Neural cell (in vitro differentiated cells): ENCODE results near the gene CHST8. TPM values are rescaled to one million over a fixed set of nuclear protein-coding genes. Genes with fewer than 3 reads are reported as not detected.

Experiments used
- H2AFZ ChIP-seq: fragments of 200-600, 300-800 bp; sonication (generic), shearing (Covaris generic); 2 replicates; pipeline ENCODE4 v1.6.0; 2014; ENCODE audit warnings: low read depth, mild to moderate bottlenecking, antibody characterized with exemption, low read length, moderate library complexity
- H3F3A ChIP-seq: fragments of 200-600 bp; shearing (Covaris generic); 2 replicates; pipeline ENCODE4 v1.6.1; 2016; ENCODE audit warnings: mild to moderate bottlenecking, moderate library complexity, mixed read lengths, antibody characterized with exemption, low read length; ENCODE audit not compliant: insufficient read depth, poor library complexity, severe bottlenecking
- H3K27ac ChIP-seq: fragments of 200-600, 300-800 bp; sonication (generic), shearing (Covaris generic); 2 replicates; pipeline ENCODE4 v1.5.1; 2014; ENCODE audit warnings: mild to moderate bottlenecking, low read length, moderate library complexity
- H3K27me3 ChIP-seq: fragments of 300-800, 200-600 bp; sonication (generic), shearing (Covaris generic); 2 replicates; pipeline ENCODE4 v1.6.0; 2014; ENCODE audit warnings: mild to moderate bottlenecking, low read depth, low read length, moderate library complexity; ENCODE audit not compliant: insufficient read depth
- H3K36me3 ChIP-seq: fragments of 300-800, 200-600 bp; sonication (generic), shearing (Covaris generic); 2 replicates; pipeline ENCODE4 v1.5.1; 2014; ENCODE audit warnings: mild to moderate bottlenecking, antibody characterized with exemption, low read length, moderate library complexity; ENCODE audit not compliant: insufficient read depth
- H3K4me2 ChIP-seq: fragments of 300-800, 200-600 bp; sonication (generic), shearing (Covaris generic); 2 replicates; pipeline ENCODE4 v1.6.0; 2014; ENCODE audit warnings: mild to moderate bottlenecking, low read length
- H3K4me3 ChIP-seq: fragments of 300-800, 200-600 bp; sonication (generic), shearing (Covaris generic); 2 replicates; pipeline ENCODE4 v1.5.1; 2014; ENCODE audit warnings: mild to moderate bottlenecking, low read length, moderate library complexity
- H3K79me2 ChIP-seq: fragments of 200-600 bp; shearing (Covaris generic); replicated peaks from 2 replicates; pipeline ENCODE4 v1.6.0; 2014; ENCODE audit warnings: mild to moderate bottlenecking, low read length, moderate library complexity; ENCODE audit not compliant: insufficient read depth
- H3K9ac ChIP-seq: fragments of 300-800, 200-600 bp; sonication (generic), shearing (Covaris generic); 2 replicates; pipeline ENCODE4 v1.6.1; 2016; ENCODE audit warnings: mild to moderate bottlenecking, low read length, mixed read lengths
- H3K9me2 ChIP-seq: fragments of 200-600 bp; shearing (Covaris generic); 2 replicates; pipeline ENCODE4 v1.6.1; 2016; ENCODE audit warnings: mild to moderate bottlenecking, low read length, mixed read lengths; ENCODE audit not compliant: insufficient read depth
- H3K9me3 ChIP-seq: fragments of 200-600, 300-800 bp; sonication (generic), shearing (Covaris generic); 2 replicates; pipeline ENCODE4 v1.6.1; 2016; ENCODE audit warnings: mild to moderate bottlenecking, mixed run types, low read length, moderate library complexity, mixed read lengths
- H4K20me1 ChIP-seq: fragments of 200-600 bp; shearing (Covaris generic); 2 replicates; pipeline ENCODE4 v1.6.1; 2016; ENCODE audit warnings: mild to moderate bottlenecking, mixed run types; ENCODE audit not compliant: insufficient read depth
- EP300 ChIP-seq: fragments of 450-650 bp; conservative IDR thresholded peaks from 2 replicates; pipeline ENCODE4 v1.6.1; 2014; ENCODE audit warnings: antibody characterized with exemption, mild to moderate bottlenecking, moderate library complexity; ENCODE audit not compliant: poor library complexity, severe bottlenecking
- EZH2 ChIP-seq: fragments of 200-600, 300-800 bp; shearing (Covaris generic), sonication (generic); IDR thresholded peaks from 2 replicates; pipeline ENCODE4 v1.6.1; 2014; ENCODE audit warnings: antibody characterized with exemption, low read length, borderline replicate concordance, mild to moderate bottlenecking; ENCODE audit not compliant: insufficient read depth, poor library complexity, severe bottlenecking
- MXI1 ChIP-seq: fragments of 450-650 bp; conservative IDR thresholded peaks from 2 replicates; pipeline ENCODE4 v1.6.1; 2014; ENCODE audit warnings: antibody characterized with exemption, mild to moderate bottlenecking; ENCODE audit not compliant: poor library complexity, severe bottlenecking
- POLR2AphosphoS5 ChIP-seq: IDR thresholded peaks from 2 replicates; pipeline ENCODE4 v1.6.1; 2012
- RAD21 ChIP-seq: fragments of 450-650 bp; conservative IDR thresholded peaks from 2 replicates; pipeline ENCODE4 v1.6.1; 2014; ENCODE audit warnings: antibody characterized with exemption, mild to moderate bottlenecking, moderate library complexity
- SMC3 ChIP-seq: fragments of 450-650 bp; conservative IDR thresholded peaks from 2 replicates; pipeline ENCODE4 v1.6.1; 2014; ENCODE audit warnings: antibody characterized with exemption, mild to moderate bottlenecking, moderate library complexity; ENCODE audit not compliant: poor library complexity
- TAF1 ChIP-seq: IDR thresholded peaks from 2 replicates; pipeline ENCODE4 v1.6.1; 2012; ENCODE audit warnings: low read depth
- polyA plus RNA-seq: library from polyadenylated mRNA; depleted of rRNA; stranded (reverse); fragments of >200 nt; gene quantifications from 2 replicates; pipeline ENCODE4 v1.2.3, GENCODE V29; 2014
- TF ChIP-seq, protein P1 (sequence below): IDR thresholded peaks from 2 replicates; pipeline ENCODE4 v1.6.1; 2012; ENCODE audit warnings: borderline replicate concordance
- TF ChIP-seq, protein P2 (sequence below): fragments of 450-650 bp; IDR thresholded peaks from 2 replicates; pipeline ENCODE4 v1.5.1; 2014; ENCODE audit warnings: antibody characterized with exemption, mild to moderate bottlenecking, moderate library complexity; ENCODE audit not compliant: poor library complexity, severe bottlenecking

Gene CHST8
- polyA plus RNA-seq, 1 donor from 2014 or later, result 7.1 TPM

DNA sequence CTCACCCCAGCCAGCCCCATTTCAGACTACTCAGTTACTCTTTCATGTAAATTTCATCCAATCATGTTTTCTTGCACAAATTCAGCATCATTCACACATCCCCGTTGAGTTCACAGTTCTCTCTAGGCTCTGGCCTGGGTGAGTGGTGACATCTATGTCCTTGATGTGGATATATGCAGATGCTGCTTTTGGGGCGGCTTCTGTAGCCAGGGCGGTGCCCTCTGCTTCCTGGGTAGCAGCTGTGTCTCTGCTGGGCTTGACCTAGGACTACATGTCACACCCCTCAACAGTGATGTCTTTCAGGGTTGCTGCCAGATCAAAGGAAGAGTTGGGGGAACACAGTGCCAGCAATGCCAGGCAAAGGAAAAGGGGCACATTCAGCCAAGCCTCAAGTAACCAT is 106.4 kb downstream of the CHST8 start:
- Histone ChIP-seq H3K9me2 (no peaks in the 10 kb centered on the region), H4K20me1 (no peaks in the 10 kb centered on the region), H3K9ac (no peak overlapping the region), H3K9me3 (peaks cover 3% of the 10 kb centered on the region), H3K27me3 (no peaks in the 10 kb centered on the region), H3K36me3 (no peaks in the 10 kb centered on the region), H3K79me2 (no peaks in the 10 kb centered on the region), H3K4me2 (no peak overlapping the region), H3F3A (no peaks in the 10 kb centered on the region), H3K27ac (no peak overlapping the region), H3K4me3 (no peak overlapping the region), H2AFZ (no peak overlapping the region)
- no peak for TF ChIP-seq EZH2

DNA sequence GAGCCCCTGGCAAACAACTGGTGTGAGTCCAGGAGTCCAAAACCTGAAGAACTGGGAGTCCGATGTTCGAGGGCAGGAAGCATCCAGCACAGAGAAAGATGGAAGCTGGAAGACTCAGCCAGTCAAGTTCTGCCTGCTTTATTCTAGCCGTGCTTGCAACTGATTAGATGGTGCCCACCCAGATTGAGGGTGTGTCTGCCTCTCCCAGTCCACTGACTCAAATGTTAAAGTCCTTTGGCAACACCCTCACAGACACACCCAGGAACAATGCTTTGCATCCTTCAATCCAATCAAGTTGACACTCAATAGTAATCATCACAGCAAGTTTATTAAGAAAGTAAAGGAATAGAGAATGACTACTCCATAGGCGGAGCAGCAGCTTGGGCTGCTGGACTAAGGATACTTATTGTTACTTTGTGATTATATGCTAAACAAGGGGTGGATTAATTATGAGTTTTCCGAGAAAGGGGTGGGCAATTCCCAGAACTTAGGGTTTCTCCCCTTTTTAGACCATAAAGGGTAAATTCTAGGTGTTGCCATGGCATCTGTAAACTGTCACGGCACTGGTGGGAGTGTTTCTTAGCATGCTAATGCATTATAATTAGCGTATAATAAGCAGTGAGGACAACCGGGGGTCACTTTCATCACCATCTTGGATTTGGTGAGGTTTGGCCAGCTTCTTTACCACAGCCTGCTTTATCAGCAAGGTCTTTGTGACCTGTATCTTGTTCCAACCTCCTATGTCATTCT is 109.3 kb downstream of the CHST8 start:
- Histone ChIP-seq H2AFZ (no peak overlapping the region), H4K20me1 (no peaks in the 10 kb centered on the region), H3K4me3 (no peak overlapping the region), H3K36me3 (no peaks in the 10 kb centered on the region), H3K79me2 (no peaks in the 10 kb centered on the region), H3K27ac (peak overlapping the region; percentile 60), H3F3A (no peaks in the 10 kb centered on the region), H3K9me2 (no peaks in the 10 kb centered on the region), H3K9ac (no peak overlapping the region), H3K4me2 (no peak overlapping the region), H3K27me3 (no peaks in the 10 kb centered on the region), H3K9me3 (peaks cover 3% of the 10 kb centered on the region)
- TF ChIP-seq MXI1 (no peak), POLR2AphosphoS5 (no peak), EZH2 (no peak), RAD21 (no peak), EP300 (no peak), TAF1 (no peak), SMC3 (no peak)
- TF ChIP-seq, protein P1, sequence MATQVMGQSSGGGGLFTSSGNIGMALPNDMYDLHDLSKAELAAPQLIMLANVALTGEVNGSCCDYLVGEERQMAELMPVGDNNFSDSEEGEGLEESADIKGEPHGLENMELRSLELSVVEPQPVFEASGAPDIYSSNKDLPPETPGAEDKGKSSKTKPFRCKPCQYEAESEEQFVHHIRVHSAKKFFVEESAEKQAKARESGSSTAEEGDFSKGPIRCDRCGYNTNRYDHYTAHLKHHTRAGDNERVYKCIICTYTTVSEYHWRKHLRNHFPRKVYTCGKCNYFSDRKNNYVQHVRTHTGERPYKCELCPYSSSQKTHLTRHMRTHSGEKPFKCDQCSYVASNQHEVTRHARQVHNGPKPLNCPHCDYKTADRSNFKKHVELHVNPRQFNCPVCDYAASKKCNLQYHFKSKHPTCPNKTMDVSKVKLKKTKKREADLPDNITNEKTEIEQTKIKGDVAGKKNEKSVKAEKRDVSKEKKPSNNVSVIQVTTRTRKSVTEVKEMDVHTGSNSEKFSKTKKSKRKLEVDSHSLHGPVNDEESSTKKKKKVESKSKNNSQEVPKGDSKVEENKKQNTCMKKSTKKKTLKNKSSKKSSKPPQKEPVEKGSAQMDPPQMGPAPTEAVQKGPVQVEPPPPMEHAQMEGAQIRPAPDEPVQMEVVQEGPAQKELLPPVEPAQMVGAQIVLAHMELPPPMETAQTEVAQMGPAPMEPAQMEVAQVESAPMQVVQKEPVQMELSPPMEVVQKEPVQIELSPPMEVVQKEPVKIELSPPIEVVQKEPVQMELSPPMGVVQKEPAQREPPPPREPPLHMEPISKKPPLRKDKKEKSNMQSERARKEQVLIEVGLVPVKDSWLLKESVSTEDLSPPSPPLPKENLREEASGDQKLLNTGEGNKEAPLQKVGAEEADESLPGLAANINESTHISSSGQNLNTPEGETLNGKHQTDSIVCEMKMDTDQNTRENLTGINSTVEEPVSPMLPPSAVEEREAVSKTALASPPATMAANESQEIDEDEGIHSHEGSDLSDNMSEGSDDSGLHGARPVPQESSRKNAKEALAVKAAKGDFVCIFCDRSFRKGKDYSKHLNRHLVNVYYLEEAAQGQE, result no peak
- TF ChIP-seq, protein P2, sequence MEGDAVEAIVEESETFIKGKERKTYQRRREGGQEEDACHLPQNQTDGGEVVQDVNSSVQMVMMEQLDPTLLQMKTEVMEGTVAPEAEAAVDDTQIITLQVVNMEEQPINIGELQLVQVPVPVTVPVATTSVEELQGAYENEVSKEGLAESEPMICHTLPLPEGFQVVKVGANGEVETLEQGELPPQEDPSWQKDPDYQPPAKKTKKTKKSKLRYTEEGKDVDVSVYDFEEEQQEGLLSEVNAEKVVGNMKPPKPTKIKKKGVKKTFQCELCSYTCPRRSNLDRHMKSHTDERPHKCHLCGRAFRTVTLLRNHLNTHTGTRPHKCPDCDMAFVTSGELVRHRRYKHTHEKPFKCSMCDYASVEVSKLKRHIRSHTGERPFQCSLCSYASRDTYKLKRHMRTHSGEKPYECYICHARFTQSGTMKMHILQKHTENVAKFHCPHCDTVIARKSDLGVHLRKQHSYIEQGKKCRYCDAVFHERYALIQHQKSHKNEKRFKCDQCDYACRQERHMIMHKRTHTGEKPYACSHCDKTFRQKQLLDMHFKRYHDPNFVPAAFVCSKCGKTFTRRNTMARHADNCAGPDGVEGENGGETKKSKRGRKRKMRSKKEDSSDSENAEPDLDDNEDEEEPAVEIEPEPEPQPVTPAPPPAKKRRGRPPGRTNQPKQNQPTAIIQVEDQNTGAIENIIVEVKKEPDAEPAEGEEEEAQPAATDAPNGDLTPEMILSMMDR, result no peak
